Measurements from ENCODE around the gene TSHZ2.

Gene TSHZ2

DNA sequence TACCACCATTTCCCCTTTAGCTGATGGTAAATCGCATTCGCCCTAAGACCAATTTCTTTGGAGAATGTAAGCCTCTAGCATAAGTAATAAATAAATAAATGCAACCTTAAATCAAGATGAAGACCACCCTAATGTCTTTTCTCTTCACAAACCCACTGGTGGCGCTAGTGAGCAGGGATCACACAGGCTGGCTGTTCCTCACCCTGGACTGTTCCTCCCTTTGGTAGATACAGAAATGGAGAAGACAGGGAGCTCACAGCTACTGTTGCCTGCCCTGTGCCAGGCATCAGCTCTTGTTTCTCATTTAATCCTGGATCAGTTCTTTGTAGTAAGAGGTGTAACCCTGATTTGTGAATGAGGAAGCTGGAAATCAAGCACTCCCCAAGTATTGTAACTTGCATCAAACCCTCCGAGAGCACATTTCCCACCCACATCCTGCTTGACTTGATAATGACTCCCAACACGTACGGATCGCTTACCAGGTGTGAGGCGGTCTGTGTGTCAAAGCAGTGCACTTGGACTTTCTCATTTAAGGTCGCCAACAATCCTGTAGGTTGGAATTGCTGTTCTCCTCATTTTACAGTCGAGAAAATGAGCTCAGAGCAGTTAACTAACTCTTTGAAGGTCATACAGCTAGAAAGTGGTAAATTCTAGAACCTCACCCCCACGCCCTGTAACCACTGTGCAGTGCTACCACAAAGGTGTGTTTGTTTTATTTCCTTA is 236.1 kb downstream of the TSHZ2 start:
- Mint-ChIP-seq H3K36me3 (ENCODE audit: low read depth) (no peaks in the 10 kb centered on the region), H3K4me1 (ENCODE audit: low read depth) (peaks cover 26% of the 10 kb centered on the region), H3K9me3 (no peaks in the 10 kb centered on the region), H3K27ac (peak overlapping the region; percentile 71), H3K27me3 (ENCODE audit: low read depth) (no peaks in the 10 kb centered on the region), H3K4me3 (peak overlapping the region; percentile 68)

DNA sequence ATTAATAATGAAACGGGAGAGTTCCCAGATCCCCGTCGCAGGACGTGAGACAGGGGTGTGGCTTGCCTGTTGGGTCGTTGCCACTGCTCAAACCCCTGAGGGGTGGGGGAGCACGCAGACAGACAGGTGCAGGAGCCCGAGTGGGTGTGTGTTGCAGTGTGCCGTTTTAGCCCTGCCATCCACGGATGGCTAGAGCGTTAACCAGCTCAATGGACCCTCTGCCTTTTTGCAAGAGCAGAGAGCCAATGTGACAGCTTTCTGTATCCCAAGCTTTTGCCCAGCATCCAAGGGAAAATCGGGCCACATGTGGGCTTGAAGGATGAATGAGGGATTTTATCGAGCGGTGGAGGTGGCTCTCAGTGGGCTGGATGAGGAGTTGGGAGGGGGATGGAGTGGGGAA is 237.9 kb downstream of the TSHZ2 start:
- Mint-ChIP-seq H3K27me3 (ENCODE audit: low read depth) (no peaks in the 10 kb centered on the region), H3K4me1 (ENCODE audit: low read depth) (peaks cover 38% of the 10 kb centered on the region), H3K36me3 (ENCODE audit: low read depth) (no peaks in the 10 kb centered on the region), H3K27ac (no peak overlapping the region), H3K4me3 (no peak overlapping the region), H3K9me3 (no peaks in the 10 kb centered on the region)

DNA sequence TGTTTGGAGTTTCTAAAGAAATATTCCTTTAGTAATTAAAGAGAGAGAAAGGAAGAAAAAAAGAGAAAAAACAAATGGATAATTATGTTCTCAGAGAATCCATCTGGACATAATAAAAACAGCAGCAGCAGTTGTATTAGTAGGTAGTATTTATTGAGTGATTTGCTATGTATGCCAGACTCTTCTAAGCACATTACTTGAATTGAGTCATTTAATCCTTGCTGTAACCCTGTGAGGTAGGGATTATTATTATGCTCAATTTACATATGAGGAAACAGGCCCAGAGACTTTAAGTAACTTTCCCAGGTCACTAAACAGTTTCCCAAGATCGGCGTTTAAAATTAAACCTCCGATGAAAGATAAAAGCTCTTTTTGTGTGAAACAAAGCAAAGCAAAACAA is 238.8 kb downstream of the TSHZ2 start:
- Mint-ChIP-seq H3K36me3 (ENCODE audit: low read depth) (peaks cover 1% of the 10 kb centered on the region), H3K9me3 (no peaks in the 10 kb centered on the region), H3K4me1 (ENCODE audit: low read depth) (peaks cover 42% of the 10 kb centered on the region), H3K27ac (no peak overlapping the region), H3K27me3 (ENCODE audit: low read depth) (no peaks in the 10 kb centered on the region), H3K4me3 (no peak overlapping the region)

DNA sequence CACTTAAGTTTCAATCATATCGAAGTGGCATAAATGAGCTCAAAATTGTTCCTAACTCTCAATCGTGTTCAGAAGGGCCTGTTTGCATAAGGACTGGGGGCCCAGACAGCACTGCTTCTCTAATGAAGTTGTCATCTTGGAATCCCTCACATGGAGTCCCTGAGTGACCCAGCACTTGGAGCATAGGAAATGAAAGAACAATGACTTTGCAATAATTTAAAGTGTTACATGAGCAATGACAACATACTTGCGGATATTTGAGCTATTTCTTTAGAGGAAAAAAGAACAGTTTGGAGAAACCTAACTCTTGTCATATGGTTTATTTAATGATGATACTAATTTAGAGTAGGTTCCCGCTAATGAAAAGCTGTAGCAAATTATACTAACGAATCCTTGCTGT is 239.9 kb downstream of the TSHZ2 start:
- peaks cover 49% of the 10 kb centered on the region for H3K4me1 Mint-ChIP-seq (ENCODE audit: low read depth)
- no peak overlapping the region for H3K27ac Mint-ChIP-seq
- peaks cover 1% of the 10 kb centered on the region for H3K36me3 Mint-ChIP-seq (ENCODE audit: low read depth)
- no peak overlapping the region for H3K4me3 Mint-ChIP-seq
- H3K27me3 Mint-ChIP-seq (ENCODE audit: low read depth), result no peaks in the 10 kb centered on the region
- no peaks in the 10 kb centered on the region for H3K9me3 Mint-ChIP-seq

DNA sequence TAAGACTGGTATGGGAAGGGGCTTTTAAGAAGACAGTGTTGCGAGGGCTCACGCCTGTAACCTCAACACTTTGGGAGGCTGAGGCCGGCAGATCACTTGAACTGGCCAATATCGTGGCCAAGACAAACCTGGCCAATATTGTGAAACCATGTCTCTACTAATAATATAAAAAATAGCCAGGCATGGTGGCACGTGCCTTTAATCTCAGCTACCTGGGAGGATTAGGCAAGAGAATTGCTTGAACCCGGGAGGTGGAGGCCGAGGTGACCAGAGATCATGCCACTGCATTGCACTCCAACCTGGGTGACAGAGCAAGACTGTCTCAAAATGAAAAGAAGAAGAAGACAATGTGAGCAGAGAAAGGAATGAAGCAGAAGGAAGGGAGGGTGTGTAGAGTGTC is 242.2 kb downstream of the TSHZ2 start:
- Mint-ChIP-seq H3K4me1 (ENCODE audit: low read depth) (peaks cover 41% of the 10 kb centered on the region), H3K36me3 (ENCODE audit: low read depth) (peaks cover 1% of the 10 kb centered on the region), H3K4me3 (peak overlapping the region; percentile 66), H3K27me3 (ENCODE audit: low read depth) (no peaks in the 10 kb centered on the region), H3K27ac (peak overlapping the region; percentile 95), H3K9me3 (no peaks in the 10 kb centered on the region)

DNA sequence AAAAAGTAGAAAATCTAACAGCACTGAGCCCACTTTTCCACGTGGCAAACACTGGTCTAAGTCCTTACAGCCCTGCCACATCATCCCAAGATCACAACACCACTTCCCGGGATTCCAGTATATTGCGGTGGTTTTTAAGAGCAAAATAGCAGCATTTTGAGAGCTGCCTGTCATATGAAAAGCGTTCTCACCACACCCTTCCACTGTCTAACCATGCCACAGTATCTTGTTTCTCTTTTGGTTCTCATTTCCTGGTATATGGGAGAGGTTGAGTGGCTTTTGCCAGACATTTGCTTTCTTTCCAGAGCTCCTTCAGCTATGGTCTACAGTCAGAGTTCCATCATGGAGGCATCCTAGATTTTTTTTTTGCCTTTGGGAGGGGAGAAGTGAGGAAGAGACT is 243.0 kb downstream of the TSHZ2 start:
- Mint-ChIP-seq H3K4me3 (peak overlapping the region; percentile 66), H3K27ac (peak overlapping the region; percentile 95), H3K36me3 (ENCODE audit: low read depth) (peaks cover 1% of the 10 kb centered on the region), H3K9me3 (no peaks in the 10 kb centered on the region), H3K27me3 (ENCODE audit: low read depth) (no peaks in the 10 kb centered on the region), H3K4me1 (ENCODE audit: low read depth) (peaks cover 36% of the 10 kb centered on the region)

DNA sequence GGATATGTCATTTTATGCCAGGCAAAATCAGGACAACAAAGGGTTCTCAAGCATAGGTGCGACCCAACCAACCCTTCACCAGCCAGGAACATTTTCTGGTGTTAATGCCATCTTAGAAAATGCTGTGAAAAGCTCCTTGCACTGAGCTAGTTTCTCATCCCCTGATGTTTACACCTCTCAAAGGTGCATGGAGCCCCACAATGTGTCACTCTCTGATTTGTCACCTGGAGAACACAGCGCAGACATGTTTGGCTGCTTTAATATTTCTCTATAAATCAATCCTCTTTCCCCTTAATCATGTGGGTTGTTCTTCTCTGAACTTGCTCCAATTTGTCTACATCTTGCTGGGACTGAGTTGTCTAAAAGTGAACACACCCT is 244.3 kb downstream of the TSHZ2 start:
- no peaks in the 10 kb centered on the region for H3K27me3 Mint-ChIP-seq (ENCODE audit: low read depth)
- peaks cover 5% of the 10 kb centered on the region for H3K36me3 Mint-ChIP-seq (ENCODE audit: low read depth)
- peaks cover 35% of the 10 kb centered on the region for H3K4me1 Mint-ChIP-seq (ENCODE audit: low read depth)
- H3K9me3 Mint-ChIP-seq, result peaks cover 6% of the 10 kb centered on the region
- H3K4me3 Mint-ChIP-seq, result peak overlapping the region; percentile 48
- H3K27ac Mint-ChIP-seq, result peak overlapping the region; percentile 66

DNA sequence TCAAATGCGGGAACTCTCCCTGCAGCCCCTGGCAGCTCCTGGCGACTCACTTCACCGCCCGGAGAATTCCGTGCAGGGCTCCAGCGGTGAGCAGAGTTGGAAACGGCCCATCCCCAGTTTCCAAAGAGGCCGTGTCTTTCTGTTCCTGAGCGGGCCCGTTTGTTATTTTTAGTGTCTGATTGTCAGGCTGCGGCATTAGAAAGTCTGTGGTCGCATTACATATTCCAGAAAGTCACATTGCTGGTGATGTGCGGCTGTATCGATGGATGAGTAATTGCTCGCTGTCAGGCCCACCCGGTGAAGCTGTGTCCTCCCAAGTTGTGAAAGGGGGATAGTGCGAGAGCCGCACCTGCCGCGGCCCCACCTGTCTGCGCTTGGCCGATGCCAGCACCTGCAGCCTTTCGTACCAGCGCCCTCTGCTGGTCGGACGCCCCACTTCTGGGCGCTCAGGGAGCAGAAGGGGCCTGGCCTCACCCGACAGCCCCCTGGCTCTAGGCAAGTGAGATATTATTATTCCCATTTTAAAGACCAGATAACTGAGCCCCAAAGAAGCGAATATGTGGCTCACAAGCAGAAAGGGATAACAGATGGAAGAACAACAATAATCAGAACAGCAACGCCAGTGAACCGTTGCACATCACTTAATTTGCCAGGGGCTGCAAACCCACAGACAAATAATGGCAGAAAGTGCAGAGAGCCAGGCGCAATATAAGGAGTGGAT is 244.9 kb downstream of the TSHZ2 start:
- Mint-ChIP-seq H3K27me3 (ENCODE audit: low read depth) (no peaks in the 10 kb centered on the region), H3K4me3 (peak overlapping the region; percentile 48), H3K36me3 (ENCODE audit: low read depth) (peaks cover 5% of the 10 kb centered on the region), H3K4me1 (ENCODE audit: low read depth) (peaks cover 35% of the 10 kb centered on the region), H3K27ac (peak overlapping the region; percentile 66), H3K9me3 (peaks cover 8% of the 10 kb centered on the region)

DNA sequence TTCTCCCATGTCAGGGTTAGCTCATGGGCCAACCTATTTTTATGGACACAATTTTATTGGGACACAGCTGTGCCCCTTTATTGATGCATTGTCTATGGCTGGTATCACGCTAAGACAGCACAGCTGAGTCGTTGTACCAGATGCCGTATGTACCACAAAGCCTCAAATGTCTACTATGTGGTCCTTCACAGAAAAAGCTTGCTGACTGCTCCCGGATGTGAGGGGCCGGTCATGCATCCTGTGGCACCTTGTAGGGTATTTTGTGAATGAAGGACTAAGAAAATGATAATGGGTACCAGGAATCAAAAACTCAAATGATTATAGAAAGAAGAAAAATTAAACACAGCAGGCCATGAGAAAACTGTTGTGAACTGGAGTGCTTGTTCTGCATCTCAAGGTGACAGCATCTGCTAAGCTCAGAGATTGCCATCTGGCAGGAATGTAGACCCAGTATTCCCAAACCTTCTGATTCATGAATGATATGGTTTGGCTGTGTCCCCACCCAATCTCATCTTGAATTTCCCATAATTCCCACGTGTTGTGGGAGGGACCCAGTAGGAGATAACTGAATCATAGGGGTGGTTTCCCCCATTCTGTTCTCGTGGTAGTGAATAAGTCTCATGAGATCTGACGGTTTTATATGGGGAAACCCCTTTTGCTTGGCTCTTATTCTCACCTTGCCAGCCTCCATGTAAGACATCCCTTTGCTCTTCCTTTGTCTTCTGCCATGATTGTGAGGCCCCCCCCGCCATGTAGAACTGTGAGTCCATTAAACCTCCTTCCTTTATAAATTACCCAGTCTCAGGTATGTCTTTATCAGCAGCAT is 248.5 kb downstream of the TSHZ2 start:
- Mint-ChIP-seq H3K4me1 (ENCODE audit: low read depth) (peaks cover 14% of the 10 kb centered on the region), H3K9me3 (peaks cover 8% of the 10 kb centered on the region), H3K4me3 (no peak overlapping the region), H3K27me3 (ENCODE audit: low read depth) (no peaks in the 10 kb centered on the region), H3K36me3 (ENCODE audit: low read depth) (peaks cover 4% of the 10 kb centered on the region), H3K27ac (no peak overlapping the region)

DNA sequence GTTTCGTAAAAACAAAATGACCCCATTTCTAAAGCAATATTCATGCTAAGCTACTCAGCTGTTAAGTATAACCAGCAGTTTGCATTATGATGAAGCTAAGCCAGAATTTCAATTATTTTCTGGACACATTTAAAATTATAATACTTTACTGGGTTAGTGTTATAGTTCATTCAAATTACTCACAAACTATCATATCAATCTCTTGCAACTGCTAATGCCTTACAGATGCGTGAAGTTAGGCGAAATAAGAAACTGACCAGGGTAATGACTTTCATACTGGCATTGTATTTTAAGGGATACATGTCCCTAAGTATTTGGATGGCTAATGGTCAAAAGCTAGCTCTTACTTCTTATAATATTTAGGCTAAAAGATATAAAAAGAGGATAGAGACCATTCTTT is 249.6 kb downstream of the TSHZ2 start:
- peaks cover 8% of the 10 kb centered on the region for H3K4me1 Mint-ChIP-seq (ENCODE audit: low read depth)
- peaks cover 8% of the 10 kb centered on the region for H3K9me3 Mint-ChIP-seq
- peaks cover 4% of the 10 kb centered on the region for H3K36me3 Mint-ChIP-seq (ENCODE audit: low read depth)
- no peak overlapping the region for H3K4me3 Mint-ChIP-seq
- H3K27me3 Mint-ChIP-seq (ENCODE audit: low read depth), result no peaks in the 10 kb centered on the region
- H3K27ac Mint-ChIP-seq, result no peak overlapping the region

DNA sequence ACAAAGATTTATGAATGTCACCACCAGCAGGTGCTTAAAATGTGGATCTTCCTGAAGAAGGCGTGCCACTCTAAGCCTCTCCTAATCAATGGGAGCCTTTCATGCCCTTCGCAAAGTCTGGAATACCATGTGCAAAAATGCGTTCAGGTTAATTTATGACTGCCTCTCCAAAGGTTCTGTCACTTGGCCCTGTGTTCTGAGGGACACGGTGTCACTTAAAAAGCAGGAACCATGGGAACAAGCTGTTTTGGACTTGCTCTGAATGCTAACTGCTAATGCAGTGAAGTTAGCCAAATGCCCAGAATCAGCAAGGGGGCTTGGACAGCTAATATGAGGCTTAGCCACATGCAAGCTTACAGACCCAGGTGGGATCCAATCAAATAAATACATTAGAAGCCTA is 250.3 kb downstream of the TSHZ2 start:
- Mint-ChIP-seq H3K4me3 (no peak overlapping the region), H3K4me1 (ENCODE audit: low read depth) (peaks cover 1% of the 10 kb centered on the region), H3K9me3 (peaks cover 8% of the 10 kb centered on the region), H3K36me3 (ENCODE audit: low read depth) (peaks cover 4% of the 10 kb centered on the region), H3K27me3 (ENCODE audit: low read depth) (no peaks in the 10 kb centered on the region), H3K27ac (no peak overlapping the region)

DNA sequence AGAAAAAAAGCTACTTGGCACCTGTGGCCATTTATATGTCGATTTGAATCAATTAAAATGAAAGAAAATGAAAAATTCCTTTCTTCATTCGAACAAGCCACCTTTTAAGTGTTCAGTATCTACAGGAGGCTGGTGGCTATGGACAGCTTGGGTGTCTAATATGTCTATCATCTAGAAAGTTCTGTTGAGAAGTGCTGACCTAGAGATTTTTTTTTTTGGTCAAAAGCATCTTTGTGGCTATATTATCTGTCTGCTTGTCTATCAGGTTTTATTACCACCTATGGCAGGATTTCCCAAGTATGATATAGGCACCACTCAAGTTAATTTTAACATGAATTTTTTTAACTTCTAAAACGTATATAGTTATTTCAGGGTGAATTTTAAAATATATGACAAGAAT is 250.8 kb downstream of the TSHZ2 start:
- peaks cover 4% of the 10 kb centered on the region for H3K36me3 Mint-ChIP-seq (ENCODE audit: low read depth)
- no peaks in the 10 kb centered on the region for H3K27me3 Mint-ChIP-seq (ENCODE audit: low read depth)
- no peak overlapping the region for H3K4me3 Mint-ChIP-seq
- H3K9me3 Mint-ChIP-seq, result peaks cover 8% of the 10 kb centered on the region
- H3K4me1 Mint-ChIP-seq (ENCODE audit: low read depth), result peaks cover 1% of the 10 kb centered on the region
- H3K27ac Mint-ChIP-seq, result no peak overlapping the region

DNA sequence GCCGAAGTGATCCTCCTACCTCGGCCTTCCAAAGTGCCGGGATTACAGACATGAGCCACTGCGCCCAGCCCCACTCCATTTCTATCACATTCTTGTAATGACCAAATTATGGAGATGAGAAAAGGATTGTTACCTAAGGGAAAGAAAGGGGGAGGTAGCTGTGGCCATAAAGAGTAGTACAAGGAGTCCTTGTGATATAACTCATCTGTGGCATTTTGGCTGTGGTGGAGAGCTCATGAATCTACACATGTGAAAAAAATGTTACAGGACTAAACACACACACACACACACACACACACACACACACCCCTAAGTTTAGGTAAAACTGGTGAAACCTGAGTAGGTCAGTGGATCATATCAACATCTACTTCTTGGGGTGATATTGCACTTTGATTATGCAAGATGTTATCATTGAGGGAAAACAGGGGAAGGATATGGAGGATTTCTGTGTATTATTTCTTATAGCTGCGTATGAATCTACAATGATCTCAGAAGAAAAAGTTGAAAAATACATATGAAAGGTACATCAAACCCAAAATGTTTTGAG is 251.5 kb downstream of the TSHZ2 start:
- H3K27ac Mint-ChIP-seq, result no peak overlapping the region

DNA sequence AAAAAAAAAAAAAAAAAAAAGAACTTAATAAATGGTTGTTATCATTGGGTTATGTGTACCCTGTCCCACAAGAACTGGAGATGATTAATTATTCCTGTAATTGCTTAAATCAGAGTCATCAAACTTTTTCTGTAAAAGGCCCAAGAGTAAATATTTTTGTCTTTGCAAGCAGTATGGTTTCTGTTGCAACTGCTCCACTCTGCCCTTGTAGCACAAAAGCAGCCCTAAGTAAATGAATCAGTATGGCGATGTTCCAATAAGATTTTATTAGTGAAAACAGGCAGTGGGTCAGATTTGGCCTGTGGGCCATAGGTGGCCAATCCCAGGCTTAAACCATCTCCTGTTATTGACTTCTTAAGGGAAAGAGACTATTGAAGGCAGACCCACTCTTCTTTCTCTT is 252.7 kb downstream of the TSHZ2 start:
- H3K4me1 Mint-ChIP-seq (ENCODE audit: low read depth), result peaks cover 1% of the 10 kb centered on the region
- peaks cover 4% of the 10 kb centered on the region for H3K36me3 Mint-ChIP-seq (ENCODE audit: low read depth)
- no peak overlapping the region for H3K4me3 Mint-ChIP-seq
- H3K27me3 Mint-ChIP-seq (ENCODE audit: low read depth), result no peaks in the 10 kb centered on the region
- H3K9me3 Mint-ChIP-seq, result peaks cover 8% of the 10 kb centered on the region
- H3K27ac Mint-ChIP-seq, result no peak overlapping the region

More for the DNA sequence above, 251.5 kb downstream of the TSHZ2 start:
- Mint-ChIP-seq H3K36me3 (ENCODE audit: low read depth) (peaks cover 4% of the 10 kb centered on the region), H3K9me3 (peaks cover 8% of the 10 kb centered on the region), H3K4me3 (no peak overlapping the region), H3K27me3 (ENCODE audit: low read depth) (no peaks in the 10 kb centered on the region), H3K4me1 (ENCODE audit: low read depth) (peaks cover 1% of the 10 kb centered on the region)
